HepG2 (cell line): ENCODE results near the gene ABCE1. TPM values are rescaled to one million over a fixed set of nuclear protein-coding genes. Genes with fewer than 3 reads are reported as not detected.

ENCODE experiments used
- CHCHD3 ChIP-seq: sonication (generic); formaldehyde crosslinking; IDR thresholded peaks from 2 replicates; pipeline ENCODE4 v1.8.0; 2022; ENCODE audit warnings: mild to moderate bottlenecking, missing genetic modification reagents, moderate library complexity
- EZH2 ChIP-seq: conservative IDR thresholded peaks from 2 replicates; pipeline ENCODE4 v1.6.1; 2012; ENCODE audit warnings: mild to moderate bottlenecking, low read depth, low read length, moderate library complexity
- HNRNPLL ChIP-seq: fragments of 200-400 bp; formaldehyde crosslinking; IDR thresholded peaks from 2 replicates; pipeline ENCODE4 v1.6.1; 2017; ENCODE audit warnings: mild to moderate bottlenecking, low read depth, low read length; ENCODE audit not compliant: poor library complexity, severe bottlenecking
- IRX3 ChIP-seq: sonication (generic); formaldehyde crosslinking; IDR thresholded peaks from 2 replicates; pipeline ENCODE4 v1.8.1; 2023; ENCODE audit warnings: mild to moderate bottlenecking, low read depth, missing genetic modification reagents, borderline replicate concordance
- MTA3 ChIP-seq: sonication (generic); formaldehyde crosslinking; IDR thresholded peaks from 2 replicates; pipeline ENCODE4 v1.4.0; 2020; ENCODE audit warnings: missing genetic modification reagents
- MXD4 ChIP-seq: IDR thresholded peaks from 2 replicates; pipeline ENCODE4 v1.6.1; 2016; ENCODE audit warnings: mild to moderate bottlenecking, missing biosample characterization, missing genetic modification reagents
- MYC ChIP-seq: sonication (generic); formaldehyde crosslinking; IDR thresholded peaks from 2 replicates; pipeline ENCODE4 v1.9.0; 2021; ENCODE audit warnings: missing genetic modification reagents, borderline replicate concordance
- SRSF9 ChIP-seq: fragments of 200-400 bp; formaldehyde crosslinking; IDR thresholded peaks from 2 replicates; pipeline ENCODE4 v1.6.1; 2018; ENCODE audit warnings: borderline replicate concordance, mild to moderate bottlenecking, low read depth, low read length; ENCODE audit not compliant: insufficient read depth, poor library complexity, severe bottlenecking
- ZFYVE20 ChIP-seq: sonication (generic); formaldehyde crosslinking; IDR thresholded peaks from 2 replicates; pipeline ENCODE4 v1.8.0; 2023; ENCODE audit warnings: low read depth, mild to moderate bottlenecking, moderate library complexity, missing genetic modification reagents, borderline replicate concordance
- ZNF33B ChIP-seq: sonication (generic); formaldehyde crosslinking; IDR thresholded peaks from 2 replicates; pipeline ENCODE4 v1.5.1; 2020; ENCODE audit warnings: mild to moderate bottlenecking, missing genetic modification reagents
- ZNF704 ChIP-seq: sonication (generic); formaldehyde crosslinking; IDR thresholded peaks from 2 replicates; pipeline ENCODE4 v1.8.1; 2023; ENCODE audit warnings: mild to moderate bottlenecking, inconsistent platforms, moderate library complexity, missing genetic modification reagents, borderline replicate concordance
- ZNF83 ChIP-seq: sonication (generic); formaldehyde crosslinking; IDR thresholded peaks from 2 replicates; pipeline ENCODE4 v1.4.0; 2020; ENCODE audit warnings: missing genetic modification reagents, mild to moderate bottlenecking, borderline replicate concordance
- polyA plus RNA-seq, 8 experiments: library from polyadenylated mRNA; depleted of rRNA in 3 of 8; stranded (reverse) in 7 of 8; unstranded in 1 of 8; fragments of >200 nt; fragmentation: Illumina TruSeq in 4 of 8; extraction: Trizol in 4 of 8; gene quantifications; 2 replicates each; pipeline versions ENCODE4 v1.2.1 to v1.2.3, GENCODE V29; 2011 to 2016; ENCODE audit warnings: low read depth in 4 of 8, missing spikeins in 1 of 8, mixed read lengths in 1 of 8; ENCODE audit not compliant: insufficient read depth in 1 of 8
- total RNA-seq, 5 experiments: library from RNA; depleted of rRNA; stranded (reverse); fragments of >200 nt; fragmentation: Illumina TruSeq; extraction: Trizol; gene quantifications; 2 replicates each; pipeline ENCODE4 v1.2.3, GENCODE V29; 2016; ENCODE audit warnings: low read depth in 1 of 5
- TF ChIP-seq, protein P1 (sequence below): sonication (generic); formaldehyde crosslinking; IDR thresholded peaks from 2 replicates; pipeline ENCODE4 v1.8.0; 2022; ENCODE audit warnings: mild to moderate bottlenecking, missing genetic modification reagents, borderline replicate concordance
- TF ChIP-seq, protein P2 (sequence below): sonication (generic); formaldehyde crosslinking; IDR thresholded peaks from 2 replicates; pipeline ENCODE4 v1.5.0; 2020; ENCODE audit warnings: mild to moderate bottlenecking, missing genetic modification reagents
- TF ChIP-seq, protein P3 (sequence below): sonication (generic); formaldehyde crosslinking; IDR thresholded peaks from 2 replicates; pipeline ENCODE4 v1.8.0; 2022; ENCODE audit warnings: missing genetic modification reagents, low read depth, mild to moderate bottlenecking, borderline replicate concordance
- TF ChIP-seq, protein P4 (sequence below): sonication (generic); formaldehyde crosslinking; IDR thresholded peaks from 2 replicates; pipeline ENCODE4 v1.5.1; 2020; ENCODE audit warnings: mild to moderate bottlenecking, missing genetic modification reagents, moderate library complexity
- TF ChIP-seq, protein P5 (sequence below): sonication (generic); formaldehyde crosslinking; IDR thresholded peaks from 2 replicates; pipeline ENCODE4 v1.4.0; 2020; ENCODE audit warnings: missing genetic modification reagents

ABCE1 gene
- total and polyA plus RNA-seq, 2 of the 13 experiments (the other 11 are each of a cell fraction or from before 2014, with no cell fraction given), result 50.8 to 139 TPM

GRCh38 chr4:145097821-145098674 lies at the start of gene ABCE1, which contains the start of gene ANAPC10 (continued):
- TF ChIP-seq, protein P1, sequence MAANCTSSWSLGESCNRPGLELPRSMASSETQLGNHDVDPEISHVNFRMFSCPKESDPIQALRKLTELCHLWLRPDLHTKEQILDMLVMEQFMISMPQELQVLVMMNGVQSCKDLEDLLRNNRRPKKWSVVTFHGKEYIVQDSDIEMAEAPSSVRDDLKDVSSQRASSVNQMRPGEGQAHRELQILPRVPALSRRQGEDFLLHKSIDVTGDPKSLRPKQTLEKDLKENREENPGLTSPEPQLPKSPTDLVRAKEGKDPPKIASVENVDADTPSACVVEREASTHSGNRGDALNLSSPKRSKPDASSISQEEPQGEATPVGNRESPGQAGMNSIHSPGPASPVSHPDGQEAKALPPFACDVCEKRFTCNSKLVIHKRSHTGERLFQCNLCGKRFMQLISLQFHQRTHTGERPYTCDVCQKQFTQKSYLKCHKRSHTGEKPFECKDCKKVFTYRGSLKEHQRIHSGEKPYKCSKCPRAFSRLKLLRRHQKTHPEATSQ (CRISPR knock-in tag), result peak; percentile 69; the same call in 1 of the 2 replicates
- TF ChIP-seq EZH2, result no peak
- peak; percentile 73; the same call in 1 of the 2 replicates for TF ChIP-seq CHCHD3 (CRISPR knock-in tag)
- peak; percentile 97 for TF ChIP-seq MXD4 (CRISPR knock-in tag)
- TF ChIP-seq, protein P2, sequence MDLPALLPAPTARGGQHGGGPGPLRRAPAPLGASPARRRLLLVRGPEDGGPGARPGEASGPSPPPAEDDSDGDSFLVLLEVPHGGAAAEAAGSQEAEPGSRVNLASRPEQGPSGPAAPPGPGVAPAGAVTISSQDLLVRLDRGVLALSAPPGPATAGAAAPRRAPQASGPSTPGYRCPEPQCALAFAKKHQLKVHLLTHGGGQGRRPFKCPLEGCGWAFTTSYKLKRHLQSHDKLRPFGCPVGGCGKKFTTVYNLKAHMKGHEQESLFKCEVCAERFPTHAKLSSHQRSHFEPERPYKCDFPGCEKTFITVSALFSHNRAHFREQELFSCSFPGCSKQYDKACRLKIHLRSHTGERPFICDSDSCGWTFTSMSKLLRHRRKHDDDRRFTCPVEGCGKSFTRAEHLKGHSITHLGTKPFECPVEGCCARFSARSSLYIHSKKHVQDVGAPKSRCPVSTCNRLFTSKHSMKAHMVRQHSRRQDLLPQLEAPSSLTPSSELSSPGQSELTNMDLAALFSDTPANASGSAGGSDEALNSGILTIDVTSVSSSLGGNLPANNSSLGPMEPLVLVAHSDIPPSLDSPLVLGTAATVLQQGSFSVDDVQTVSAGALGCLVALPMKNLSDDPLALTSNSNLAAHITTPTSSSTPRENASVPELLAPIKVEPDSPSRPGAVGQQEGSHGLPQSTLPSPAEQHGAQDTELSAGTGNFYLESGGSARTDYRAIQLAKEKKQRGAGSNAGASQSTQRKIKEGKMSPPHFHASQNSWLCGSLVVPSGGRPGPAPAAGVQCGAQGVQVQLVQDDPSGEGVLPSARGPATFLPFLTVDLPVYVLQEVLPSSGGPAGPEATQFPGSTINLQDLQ (CRISPR knock-in tag), result no peak
- peak; percentile 95 for TF ChIP-seq HNRNPLL
- TF ChIP-seq MYC (CRISPR knock-in tag), result peak; percentile 100
- TF ChIP-seq SRSF9, result no peak
- TF ChIP-seq, protein P3, sequence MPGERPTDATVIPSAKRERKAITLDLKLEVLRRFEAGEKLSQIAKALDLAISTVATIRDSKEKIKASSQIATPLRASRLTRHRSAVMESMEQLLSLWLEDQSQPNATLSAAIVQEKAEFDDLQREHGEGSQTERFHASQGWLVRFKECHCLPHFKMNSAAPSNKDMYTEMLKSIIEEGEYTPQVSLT (CRISPR knock-in tag), result no peak
- peak; percentile 41; the same call in 1 of the 2 replicates for TF ChIP-seq ZNF83 (CRISPR knock-in tag)
- TF ChIP-seq MTA3 (CRISPR knock-in tag), result no peak
- TF ChIP-seq ZNF33B (CRISPR knock-in tag), result peak; percentile 64; the same call in 1 of the 2 replicates
- TF ChIP-seq, protein P4, sequence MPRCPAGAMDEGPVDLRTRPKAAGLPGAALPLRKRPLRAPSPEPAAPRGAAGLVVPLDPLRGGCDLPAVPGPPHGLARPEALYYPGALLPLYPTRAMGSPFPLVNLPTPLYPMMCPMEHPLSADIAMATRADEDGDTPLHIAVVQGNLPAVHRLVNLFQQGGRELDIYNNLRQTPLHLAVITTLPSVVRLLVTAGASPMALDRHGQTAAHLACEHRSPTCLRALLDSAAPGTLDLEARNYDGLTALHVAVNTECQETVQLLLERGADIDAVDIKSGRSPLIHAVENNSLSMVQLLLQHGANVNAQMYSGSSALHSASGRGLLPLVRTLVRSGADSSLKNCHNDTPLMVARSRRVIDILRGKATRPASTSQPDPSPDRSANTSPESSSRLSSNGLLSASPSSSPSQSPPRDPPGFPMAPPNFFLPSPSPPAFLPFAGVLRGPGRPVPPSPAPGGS (CRISPR knock-in tag), result peak; percentile 92
- no peak for TF ChIP-seq ZFYVE20 (CRISPR knock-in tag)
- TF ChIP-seq ZNF704 (CRISPR knock-in tag), result peak; percentile 75; the same call in 1 of the 2 replicates
- TF ChIP-seq, protein P5, sequence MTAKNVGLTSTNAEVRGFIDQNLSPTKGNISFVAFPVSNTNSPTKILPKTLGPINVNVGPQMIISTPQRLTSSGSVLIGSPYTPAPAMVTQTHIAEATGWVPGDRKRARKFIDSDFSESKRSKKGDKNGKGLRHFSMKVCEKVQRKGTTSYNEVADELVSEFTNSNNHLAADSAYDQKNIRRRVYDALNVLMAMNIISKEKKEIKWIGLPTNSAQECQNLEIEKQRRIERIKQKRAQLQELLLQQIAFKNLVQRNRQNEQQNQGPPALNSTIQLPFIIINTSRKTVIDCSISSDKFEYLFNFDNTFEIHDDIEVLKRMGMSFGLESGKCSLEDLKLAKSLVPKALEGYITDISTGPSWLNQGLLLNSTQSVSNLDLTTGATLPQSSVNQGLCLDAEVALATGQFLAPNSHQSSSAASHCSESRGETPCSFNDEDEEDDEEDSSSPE, result peak; percentile 82
- TF ChIP-seq IRX3 (CRISPR knock-in tag), result no peak
